ENCODE results near the gene KIF19.

The KIF19 gene

DNA sequence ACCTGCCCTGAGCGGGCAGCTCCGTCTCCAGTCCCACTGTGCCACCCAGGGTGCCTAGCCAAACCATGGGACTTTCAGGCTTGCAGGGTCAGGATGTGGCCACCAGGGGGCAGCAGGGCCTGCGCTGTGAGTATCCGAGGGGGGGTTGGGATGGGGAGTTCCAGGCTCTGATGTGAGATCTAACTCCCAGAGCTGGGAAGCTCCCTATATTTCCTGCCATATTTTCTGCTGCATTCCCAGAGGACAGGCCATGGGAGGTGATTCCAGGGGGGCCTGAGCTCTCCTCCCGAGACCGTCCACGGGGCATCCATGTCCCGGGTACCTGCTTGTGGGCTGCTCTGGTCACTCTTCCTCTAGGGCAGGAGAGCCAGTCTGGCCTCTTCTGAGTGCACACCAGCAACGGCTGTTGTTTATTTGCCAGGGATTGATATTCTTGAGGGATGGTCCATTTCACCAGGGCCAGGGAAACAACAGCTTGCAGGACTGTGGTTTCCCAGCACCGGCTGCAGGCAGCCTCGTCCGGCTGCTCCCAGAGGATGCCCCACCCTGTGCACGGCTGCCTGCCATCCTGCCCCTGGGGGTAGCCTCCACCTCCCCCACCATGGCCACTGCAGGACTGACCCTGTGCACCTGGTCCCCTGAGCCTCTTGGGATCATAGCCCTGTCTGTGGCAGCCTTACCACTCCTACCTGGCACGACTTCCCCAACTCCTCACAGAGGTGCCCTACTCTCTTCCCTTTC is 42.5 kb downstream of the KIF19 start:
- Mint-ChIP-seq H3K4me1 (no peaks in the 10 kb centered on the region), H3K4me3 (no peak overlapping the region), H3K9me3 (no peaks in the 10 kb centered on the region), H3K27me3 (ENCODE audit: low read depth) (peaks cover 24% of the 10 kb centered on the region), H3K27ac (no peak overlapping the region), H3K36me3 (ENCODE audit: low read depth) (no peaks in the 10 kb centered on the region)
- TF ChIP-seq, protein P1, sequence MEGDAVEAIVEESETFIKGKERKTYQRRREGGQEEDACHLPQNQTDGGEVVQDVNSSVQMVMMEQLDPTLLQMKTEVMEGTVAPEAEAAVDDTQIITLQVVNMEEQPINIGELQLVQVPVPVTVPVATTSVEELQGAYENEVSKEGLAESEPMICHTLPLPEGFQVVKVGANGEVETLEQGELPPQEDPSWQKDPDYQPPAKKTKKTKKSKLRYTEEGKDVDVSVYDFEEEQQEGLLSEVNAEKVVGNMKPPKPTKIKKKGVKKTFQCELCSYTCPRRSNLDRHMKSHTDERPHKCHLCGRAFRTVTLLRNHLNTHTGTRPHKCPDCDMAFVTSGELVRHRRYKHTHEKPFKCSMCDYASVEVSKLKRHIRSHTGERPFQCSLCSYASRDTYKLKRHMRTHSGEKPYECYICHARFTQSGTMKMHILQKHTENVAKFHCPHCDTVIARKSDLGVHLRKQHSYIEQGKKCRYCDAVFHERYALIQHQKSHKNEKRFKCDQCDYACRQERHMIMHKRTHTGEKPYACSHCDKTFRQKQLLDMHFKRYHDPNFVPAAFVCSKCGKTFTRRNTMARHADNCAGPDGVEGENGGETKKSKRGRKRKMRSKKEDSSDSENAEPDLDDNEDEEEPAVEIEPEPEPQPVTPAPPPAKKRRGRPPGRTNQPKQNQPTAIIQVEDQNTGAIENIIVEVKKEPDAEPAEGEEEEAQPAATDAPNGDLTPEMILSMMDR (IDR thresholded peaks at IDR 0.05; ENCODE audit: unreplicated experiment in 3 of 3): peak; percentile 79 to 91 (median 86)

DNA sequence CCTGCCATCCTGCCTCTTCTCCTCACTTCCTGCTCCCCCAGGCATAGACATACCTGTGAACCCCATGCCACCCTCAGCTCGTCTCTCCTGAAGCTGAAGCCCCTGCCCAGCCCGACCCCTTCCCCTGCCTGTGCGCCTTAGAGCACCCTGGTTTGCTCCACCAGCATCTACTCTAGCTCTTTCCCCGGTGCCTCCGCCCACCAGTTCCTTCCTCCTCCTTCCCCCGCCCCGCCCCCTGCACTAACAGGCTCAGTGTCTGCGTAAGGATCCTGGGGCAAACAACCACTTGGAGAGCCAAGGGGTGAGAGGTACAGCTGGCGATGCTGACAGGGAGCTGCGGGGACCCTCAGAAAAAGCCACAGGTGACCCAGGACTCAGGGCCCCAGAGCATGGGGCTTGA is 43.2 kb downstream of the KIF19 start:
- H3K27me3 Mint-ChIP-seq (ENCODE audit: low read depth): peaks cover 18% of the 10 kb centered on the region
- TF ChIP-seq, protein P1 (IDR thresholded peaks at IDR 0.05; ENCODE audit: unreplicated experiment in 3 of 3): no peak
- no peak overlapping the region for H3K27ac Mint-ChIP-seq
- H3K9me3 Mint-ChIP-seq: no peaks in the 10 kb centered on the region
- peaks cover 4% of the 10 kb centered on the region for H3K4me1 Mint-ChIP-seq
- no peaks in the 10 kb centered on the region for H3K36me3 Mint-ChIP-seq (ENCODE audit: low read depth)
- no peak overlapping the region for H3K4me3 Mint-ChIP-seq

DNA sequence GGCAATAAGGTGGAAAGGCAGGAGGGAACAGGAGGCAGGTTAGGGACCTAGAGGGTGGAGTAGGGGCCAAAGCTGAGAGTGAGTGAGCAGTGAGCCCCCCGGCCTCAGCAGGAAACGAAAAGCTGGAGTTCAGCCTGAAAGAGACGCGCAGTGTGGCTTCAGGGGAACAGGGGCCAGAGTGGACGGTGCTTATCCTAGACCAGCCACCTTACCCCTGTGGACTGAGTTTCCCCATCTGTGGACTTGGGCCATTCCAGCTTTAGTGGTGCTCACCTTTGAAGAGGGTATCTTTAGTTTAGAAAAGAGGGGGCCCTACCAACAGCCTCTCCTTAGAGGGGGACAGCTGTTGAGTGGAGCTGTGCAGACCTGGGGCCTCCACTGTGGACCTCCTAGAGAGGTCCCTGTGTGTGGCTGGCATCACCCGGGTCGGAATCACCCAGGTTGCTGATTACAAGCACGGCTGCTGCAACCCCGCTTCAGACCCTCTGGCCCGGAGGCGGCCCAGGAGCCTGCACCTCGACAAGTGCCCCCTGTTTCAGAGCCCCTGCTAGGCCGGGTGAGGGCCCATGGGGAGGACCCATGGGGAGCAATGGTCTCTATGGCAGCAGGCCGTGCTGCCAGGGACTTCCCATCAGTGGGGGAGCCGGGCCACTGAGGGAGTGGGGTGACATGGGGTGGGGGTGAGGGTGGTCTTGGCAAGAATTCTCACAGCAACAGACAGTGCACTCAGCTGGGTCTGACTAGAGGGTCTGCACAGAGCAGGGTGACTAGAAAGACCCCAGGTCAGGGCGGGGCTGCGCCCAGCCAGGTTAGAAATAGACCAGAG is 43.9 kb downstream of the KIF19 start:
- no peak overlapping the region for H3K27ac Mint-ChIP-seq
- TF ChIP-seq, protein P1 (IDR thresholded peaks at IDR 0.05; ENCODE audit: unreplicated experiment in 3 of 3): no peak
- H3K4me1 Mint-ChIP-seq: peaks cover 5% of the 10 kb centered on the region
- no peaks in the 10 kb centered on the region for H3K36me3 Mint-ChIP-seq (ENCODE audit: low read depth)
- no peak overlapping the region for H3K4me3 Mint-ChIP-seq
- peaks cover 20% of the 10 kb centered on the region for H3K27me3 Mint-ChIP-seq (ENCODE audit: low read depth)
- no peaks in the 10 kb centered on the region for H3K9me3 Mint-ChIP-seq

DNA sequence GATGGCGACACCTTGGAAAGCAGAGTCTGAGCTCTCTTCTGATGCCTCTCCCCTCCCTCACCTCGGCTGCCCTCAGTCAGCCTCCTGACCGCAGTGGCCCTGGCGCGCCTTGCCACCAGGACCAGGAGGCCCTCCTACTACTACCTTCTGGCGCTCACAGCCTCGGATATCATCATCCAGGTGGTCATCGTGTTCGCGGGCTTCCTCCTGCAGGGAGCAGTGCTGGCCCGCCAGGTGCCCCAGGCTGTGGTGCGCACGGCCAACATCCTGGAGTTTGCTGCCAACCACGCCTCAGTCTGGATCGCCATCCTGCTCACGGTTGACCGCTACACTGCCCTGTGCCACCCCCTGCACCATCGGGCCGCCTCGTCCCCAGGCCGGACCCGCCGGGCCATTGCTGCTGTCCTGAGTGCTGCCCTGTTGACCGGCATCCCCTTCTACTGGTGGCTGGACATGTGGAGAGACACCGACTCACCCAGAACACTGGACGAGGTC is 45.7 kb downstream of the KIF19 start:
- Mint-ChIP-seq H3K27me3 (ENCODE audit: low read depth) (peaks cover 24% of the 10 kb centered on the region), H3K9me3 (no peaks in the 10 kb centered on the region), H3K4me3 (no peak overlapping the region), H3K27ac (no peak overlapping the region), H3K36me3 (ENCODE audit: low read depth) (no peaks in the 10 kb centered on the region), H3K4me1 (peaks cover 5% of the 10 kb centered on the region)
- TF ChIP-seq, protein P1 (IDR thresholded peaks at IDR 0.05; ENCODE audit: unreplicated experiment in 3 of 3): no peak

DNA sequence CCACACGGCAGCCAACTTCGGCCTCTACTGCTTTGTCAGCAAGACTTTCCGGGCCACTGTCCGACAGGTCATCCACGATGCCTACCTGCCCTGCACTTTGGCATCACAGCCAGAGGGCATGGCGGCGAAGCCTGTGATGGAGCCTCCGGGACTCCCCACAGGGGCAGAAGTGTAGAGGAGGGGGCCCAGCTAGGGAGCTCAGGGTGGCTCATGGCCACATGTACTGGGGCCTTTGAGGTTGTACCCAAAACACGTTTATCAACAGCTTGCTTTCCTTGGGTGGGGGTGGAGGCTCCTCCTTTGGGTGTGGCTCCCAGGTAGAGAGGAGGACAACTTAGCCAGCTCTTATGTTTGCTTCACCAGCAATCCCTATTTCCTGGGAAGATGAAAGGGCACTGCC is 46.4 kb downstream of the KIF19 start:
- Mint-ChIP-seq H3K36me3 (ENCODE audit: low read depth) (no peaks in the 10 kb centered on the region), H3K9me3 (no peaks in the 10 kb centered on the region), H3K4me1 (peaks cover 5% of the 10 kb centered on the region), H3K27me3 (ENCODE audit: low read depth) (peaks cover 18% of the 10 kb centered on the region), H3K4me3 (no peak overlapping the region), H3K27ac (no peak overlapping the region)
- TF ChIP-seq, protein P1 (IDR thresholded peaks at IDR 0.05; ENCODE audit: unreplicated experiment in 3 of 3): no peak

Data from nephron (organoid).